ENCODE results near the gene RNF169.
"Not testable (repeated sequence)": the region's sequence is repeated elsewhere in the genome, so short reads cannot be mapped to it uniquely, and the experiment has no call there.

Gene RNF169

GRCh38 chr11:74768172-74768651, 19.6 kb downstream of the RNF169 start:
- DNase-seq (ENCODE audit: low spot score) = not testable (repeated sequence)

GRCh38 chr11:74769055-74769707, 20.5 kb downstream of the RNF169 start:
- DNase-seq (ENCODE audit: low spot score) = no peak

GRCh38 chr11:74770456-74770855, 21.8 kb downstream of the RNF169 start:
- DNase-seq (ENCODE audit: low spot score) = no peak

GRCh38 chr11:74771139-74771538, 22.5 kb downstream of the RNF169 start:
- no peak for DNase-seq (ENCODE audit: low spot score)

- DNase-seq (ENCODE audit: low spot score) = no peak
Observed at GRCh38 chr11:74773476-74773875, 24.8 kb downstream of the RNF169 start.

GRCh38 chr11:74775762-74776161, 27.1 kb downstream of the RNF169 start:
- no peak for DNase-seq (ENCODE audit: low spot score)

GRCh38 chr11:74776546-74776945, 27.9 kb downstream of the RNF169 start:
- no peak for DNase-seq (ENCODE audit: low spot score)

- DNase-seq (ENCODE audit: low spot score) = no peak
Observed at GRCh38 chr11:74777038-74777437, 28.4 kb downstream of the RNF169 start.

GRCh38 chr11:74777877-74778276, 29.2 kb downstream of the RNF169 start:
- DNase-seq (ENCODE audit: low spot score) = no peak

- DNase-seq (ENCODE audit: low spot score) = no peak
Observed at GRCh38 chr11:74778581-74778980, 29.9 kb downstream of the RNF169 start.

GRCh38 chr11:74780248-74781005, 31.8 kb downstream of the RNF169 start:
- no peak for DNase-seq (ENCODE audit: low spot score)

GRCh38 chr11:74783241-74783871, 34.7 kb downstream of the RNF169 start:
- peak; percentile 63 for DNase-seq (ENCODE audit: low spot score)

GRCh38 chr11:74784234-74784633, 35.6 kb downstream of the RNF169 start:
- DNase-seq (ENCODE audit: low spot score) = no peak

- DNase-seq (ENCODE audit: low spot score) = peak; percentile 8
Observed at GRCh38 chr11:74784726-74785125, 36.1 kb downstream of the RNF169 start.

GRCh38 chr11:74786574-74786973, 37.9 kb downstream of the RNF169 start:
- DNase-seq (ENCODE audit: low spot score) = no peak

GRCh38 chr11:74791333-74792100, 42.9 kb downstream of the RNF169 start:
- DNase-seq (ENCODE audit: low spot score) = no peak

GRCh38 chr11:74806267-74806666, 57.6 kb downstream of the RNF169 start:
- no peak for DNase-seq (ENCODE audit: low spot score)

GRCh38 chr11:74809801-74810200, 61.2 kb downstream of the RNF169 start:
- no peak for DNase-seq (ENCODE audit: low spot score)

GRCh38 chr11:74815966-74816365, 67.3 kb downstream of the RNF169 start:
- DNase-seq (ENCODE audit: low spot score) = no peak

GRCh38 chr11:74816664-74817063, 68.0 kb downstream of the RNF169 start:
- no peak for DNase-seq (ENCODE audit: low spot score)

GRCh38 chr11:74818283-74818946, 69.8 kb downstream of the RNF169 start:
- DNase-seq (ENCODE audit: low spot score) = no peak

GRCh38 chr11:74819400-74819799, 70.8 kb downstream of the RNF169 start:
- peak; percentile 17 for DNase-seq (ENCODE audit: low spot score)

All from AG20443 (cell line).